GM12891 (cell line): ENCODE data around the gene MUSK.

ENCODE experiments used
- POLR2A ChIP-seq: IDR thresholded peaks from 2 replicates; pipeline ENCODE4 v1.6.1; 2011; ENCODE audit warnings: low read depth, low read length, control low read depth
- POLR2AphosphoS5 ChIP-seq: IDR thresholded peaks from 2 replicates; pipeline ENCODE4 v1.6.1; 2011; ENCODE audit warnings: low read depth, low read length, control low read depth

GRCh38 chr9:110752766-110753165 is 84.2 kb downstream of the MUSK start:
- TF ChIP-seq POLR2AphosphoS5 (no peak), POLR2A (no peak)
